ENCODE results near the gene ZNF45. TPM values are rescaled to one million over a fixed set of nuclear protein-coding genes. Genes with fewer than 3 reads are reported as not detected.
A peak's percentile ranks its signal among the peaks of the same experiment; 100 is the strongest.

ZNF45 gene
- total RNA-seq, 1 donor from 2014 or later: 19.9 TPM

DNA sequence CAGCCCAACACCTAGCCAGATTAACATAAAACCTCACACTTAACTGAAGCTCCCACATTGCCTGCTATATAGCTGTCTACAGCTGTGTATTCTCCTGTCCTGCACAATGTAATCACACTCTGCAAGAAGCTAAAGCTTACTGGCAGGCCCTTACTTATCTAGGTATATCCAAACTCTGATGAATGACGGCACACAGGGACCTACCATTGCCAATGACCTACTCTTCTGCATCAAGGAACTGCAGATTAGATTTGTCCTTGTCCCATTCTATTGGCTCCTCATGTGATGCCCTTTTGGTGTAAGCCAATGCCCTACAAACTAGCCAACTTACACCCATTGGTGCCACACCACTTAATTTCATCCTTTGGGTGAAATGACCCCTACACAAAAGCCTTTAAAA lies 26.4 kb downstream of the ZNF45 start:
- peaks cover 78% of the 10 kb centered on the region for H3K9me3 Mint-ChIP-seq (ENCODE audit: unreplicated experiment)
- no peaks in the 10 kb centered on the region for H3K4me1 Mint-ChIP-seq (ENCODE audit: unreplicated experiment)
- DNase-seq (ENCODE audit: extremely low spot score, unreplicated experiment): no peak
- H3K27ac Mint-ChIP-seq (ENCODE audit: unreplicated experiment): no peak overlapping the region
- no peaks in the 10 kb centered on the region for H3K27me3 Mint-ChIP-seq (ENCODE audit: unreplicated experiment)
- H3K4me3 Mint-ChIP-seq (ENCODE audit: unreplicated experiment): no peak overlapping the region
- TF ChIP-seq, protein P1, sequence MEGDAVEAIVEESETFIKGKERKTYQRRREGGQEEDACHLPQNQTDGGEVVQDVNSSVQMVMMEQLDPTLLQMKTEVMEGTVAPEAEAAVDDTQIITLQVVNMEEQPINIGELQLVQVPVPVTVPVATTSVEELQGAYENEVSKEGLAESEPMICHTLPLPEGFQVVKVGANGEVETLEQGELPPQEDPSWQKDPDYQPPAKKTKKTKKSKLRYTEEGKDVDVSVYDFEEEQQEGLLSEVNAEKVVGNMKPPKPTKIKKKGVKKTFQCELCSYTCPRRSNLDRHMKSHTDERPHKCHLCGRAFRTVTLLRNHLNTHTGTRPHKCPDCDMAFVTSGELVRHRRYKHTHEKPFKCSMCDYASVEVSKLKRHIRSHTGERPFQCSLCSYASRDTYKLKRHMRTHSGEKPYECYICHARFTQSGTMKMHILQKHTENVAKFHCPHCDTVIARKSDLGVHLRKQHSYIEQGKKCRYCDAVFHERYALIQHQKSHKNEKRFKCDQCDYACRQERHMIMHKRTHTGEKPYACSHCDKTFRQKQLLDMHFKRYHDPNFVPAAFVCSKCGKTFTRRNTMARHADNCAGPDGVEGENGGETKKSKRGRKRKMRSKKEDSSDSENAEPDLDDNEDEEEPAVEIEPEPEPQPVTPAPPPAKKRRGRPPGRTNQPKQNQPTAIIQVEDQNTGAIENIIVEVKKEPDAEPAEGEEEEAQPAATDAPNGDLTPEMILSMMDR (IDR thresholded peaks at IDR 0.05): no peak
- peaks cover 41% of the 10 kb centered on the region for H3K36me3 Mint-ChIP-seq (ENCODE audit: unreplicated experiment)

DNA sequence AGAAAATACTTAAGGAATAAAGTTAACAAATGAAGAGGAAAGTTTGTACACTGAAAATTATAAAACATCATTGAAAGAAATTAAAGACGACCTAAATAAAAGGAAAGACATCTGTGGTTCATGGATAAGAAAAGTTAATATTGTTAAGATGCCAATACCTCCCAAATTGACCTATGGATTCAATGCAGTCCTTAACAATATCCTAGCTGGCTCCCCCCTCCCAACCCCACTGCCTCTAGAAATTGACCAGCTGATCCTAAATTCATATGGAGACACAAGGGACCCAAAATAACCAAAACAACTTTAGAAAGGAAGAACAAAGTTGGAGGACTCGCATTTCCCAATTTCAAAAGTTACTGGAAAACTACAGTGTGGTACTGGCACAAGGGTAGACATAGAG lies 28.3 kb downstream of the ZNF45 start:
- Mint-ChIP-seq H3K4me3 (ENCODE audit: unreplicated experiment) (no peak overlapping the region), H3K9me3 (ENCODE audit: unreplicated experiment) (peaks cover 74% of the 10 kb centered on the region), H3K27me3 (ENCODE audit: unreplicated experiment) (no peaks in the 10 kb centered on the region), H3K4me1 (ENCODE audit: unreplicated experiment) (peaks cover 6% of the 10 kb centered on the region), H3K36me3 (ENCODE audit: unreplicated experiment) (peaks cover 31% of the 10 kb centered on the region), H3K27ac (ENCODE audit: unreplicated experiment) (no peak overlapping the region)
- DNase-seq (ENCODE audit: extremely low spot score, unreplicated experiment): no peak
- TF ChIP-seq, protein P1 (IDR thresholded peaks at IDR 0.05): no peak

DNA sequence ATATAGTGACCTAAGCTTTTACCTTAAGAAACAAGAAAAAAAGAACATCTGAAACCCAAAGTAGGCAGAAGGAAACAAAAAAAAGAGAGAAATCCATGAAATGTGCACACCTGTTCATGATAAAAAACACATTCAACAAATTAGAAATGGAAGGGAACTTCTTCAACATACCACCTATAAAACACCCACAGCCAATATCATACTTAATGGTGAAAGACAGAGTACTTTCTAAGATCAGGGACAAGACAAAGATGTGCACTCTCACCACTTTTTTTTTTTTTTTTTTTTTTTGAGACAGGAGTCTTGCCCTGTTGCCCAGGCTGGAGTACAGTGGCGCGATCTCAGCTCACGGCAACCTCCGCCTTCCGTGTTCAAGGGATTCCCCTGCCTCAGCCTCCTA lies 29.2 kb downstream of the ZNF45 start:
- H3K4me3 Mint-ChIP-seq (ENCODE audit: unreplicated experiment): no peak overlapping the region
- H3K27me3 Mint-ChIP-seq (ENCODE audit: unreplicated experiment): no peaks in the 10 kb centered on the region
- peaks cover 71% of the 10 kb centered on the region for H3K9me3 Mint-ChIP-seq (ENCODE audit: unreplicated experiment)
- H3K4me1 Mint-ChIP-seq (ENCODE audit: unreplicated experiment): peaks cover 15% of the 10 kb centered on the region
- no peak for DNase-seq (ENCODE audit: extremely low spot score, unreplicated experiment)
- no peak overlapping the region for H3K27ac Mint-ChIP-seq (ENCODE audit: unreplicated experiment)
- TF ChIP-seq, protein P1 (IDR thresholded peaks at IDR 0.05): no peak
- peaks cover 28% of the 10 kb centered on the region for H3K36me3 Mint-ChIP-seq (ENCODE audit: unreplicated experiment)

DNA sequence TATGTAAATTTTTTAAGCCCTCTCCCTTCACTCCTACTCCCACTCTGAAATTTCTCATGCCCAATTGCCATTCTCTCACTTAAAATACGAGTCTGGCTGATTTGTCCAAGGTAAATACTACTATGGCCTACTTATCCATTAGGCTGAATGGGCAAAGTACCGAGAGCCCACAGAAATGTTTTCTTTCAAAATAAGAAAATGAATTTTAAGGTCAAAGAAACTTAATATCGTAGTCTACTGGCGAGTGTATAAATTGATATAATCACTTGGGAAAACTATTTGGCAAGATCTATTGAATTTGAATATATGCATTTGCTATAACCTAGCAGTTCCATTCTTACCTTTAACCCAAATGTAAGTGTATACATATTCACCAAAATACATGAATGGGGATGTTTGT lies 32.7 kb downstream of the ZNF45 start:
- Mint-ChIP-seq H3K4me1 (ENCODE audit: unreplicated experiment) (peaks cover 17% of the 10 kb centered on the region), H3K27me3 (ENCODE audit: unreplicated experiment) (no peaks in the 10 kb centered on the region), H3K9me3 (ENCODE audit: unreplicated experiment) (peaks cover 68% of the 10 kb centered on the region), H3K27ac (ENCODE audit: unreplicated experiment) (no peak overlapping the region), H3K36me3 (ENCODE audit: unreplicated experiment) (peaks cover 41% of the 10 kb centered on the region), H3K4me3 (ENCODE audit: unreplicated experiment) (peak overlapping the region; percentile 97)
- TF ChIP-seq, protein P1 (IDR thresholded peaks at IDR 0.05): no peak
- no peak for DNase-seq (ENCODE audit: extremely low spot score, unreplicated experiment)

DNA sequence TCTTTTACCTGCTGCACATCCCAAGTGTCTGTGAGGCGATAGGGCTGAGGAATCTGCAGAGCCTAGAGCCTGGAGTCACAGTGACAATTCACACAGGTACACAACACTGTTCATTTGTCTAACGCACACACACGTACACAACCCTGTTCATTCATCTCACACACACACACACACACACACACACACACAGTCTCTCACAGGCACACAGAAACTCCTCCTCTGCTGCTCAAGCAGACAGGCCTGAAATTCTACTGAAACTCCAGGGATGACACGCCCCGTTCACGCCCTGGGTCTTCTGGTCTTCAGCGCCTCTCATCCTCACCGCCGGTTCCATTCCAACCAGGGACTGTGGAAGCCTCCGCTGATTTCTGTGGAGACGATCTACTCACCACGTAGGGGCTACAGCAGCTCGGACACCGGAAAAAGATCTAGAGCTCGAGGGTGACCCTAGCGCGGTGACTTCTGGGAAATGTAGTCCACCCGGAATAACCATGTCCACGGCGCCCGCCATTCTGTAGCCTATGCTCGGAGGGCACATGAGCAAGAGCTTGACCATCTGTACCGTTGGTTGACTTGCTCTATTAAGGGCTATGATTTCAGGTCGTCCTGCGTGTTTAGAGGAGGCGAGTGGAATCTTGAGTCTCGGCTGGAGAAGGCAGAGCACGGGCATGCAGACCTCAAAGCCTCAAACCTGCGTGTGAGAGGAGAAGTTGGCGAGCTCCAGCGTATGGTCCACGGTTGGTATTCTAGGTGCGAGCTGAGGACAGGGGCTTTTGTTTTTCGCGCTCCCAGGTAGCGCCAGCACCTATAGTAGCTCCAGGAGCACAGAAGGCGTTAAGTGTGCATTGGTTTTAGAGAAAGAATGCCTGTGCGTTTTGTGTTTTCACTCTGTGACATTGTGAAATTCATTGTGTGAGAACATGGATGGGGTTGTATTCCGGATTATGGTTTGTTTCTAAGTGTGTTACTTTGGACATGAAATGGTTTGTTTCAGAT lies 33.4 kb downstream of the ZNF45 start:
- peak; percentile 90 for DNase-seq (ENCODE audit: extremely low spot score, unreplicated experiment)
- Mint-ChIP-seq H3K27ac (ENCODE audit: unreplicated experiment) (peak overlapping the region; percentile 92), H3K4me1 (ENCODE audit: unreplicated experiment) (peaks cover 17% of the 10 kb centered on the region), H3K4me3 (ENCODE audit: unreplicated experiment) (peak overlapping the region; percentile 97), H3K36me3 (ENCODE audit: unreplicated experiment) (peaks cover 45% of the 10 kb centered on the region), H3K27me3 (ENCODE audit: unreplicated experiment) (no peaks in the 10 kb centered on the region), H3K9me3 (ENCODE audit: unreplicated experiment) (peaks cover 63% of the 10 kb centered on the region)
- TF ChIP-seq, protein P1 (IDR thresholded peaks at IDR 0.05): no peak

All from osteocyte (in vitro differentiated cells).